ENCODE results near the gene TRIM14.

- no peak for TF ChIP-seq CTCF (IDR thresholded peaks at IDR 0.05)
- TF ChIP-seq EP300 (IDR thresholded peaks at IDR 0.05): no peak
These were observed 11.1 kb downstream of the TRIM14 start for GRCh38 chr9:98107926-98108325.
